Measurements from ENCODE around the gene AR. TPM values are rescaled to one million over a fixed set of nuclear protein-coding genes. Genes with fewer than 3 reads are reported as not detected.

Gene AR
- total and polyA plus RNA-seq, 10 of the 15 experiments (the other 5 are each of a cell fraction or from before 2014, with no cell fraction given) = 0.07 to 0.09 (median 0.08) TPM; not detected in 7

- SMC1A ChIA-PET (ENCODE audit: uncharacterized antibody, unreplicated experiment) = no interaction called here
- Histone ChIP-seq H3K4me3 (no peak overlapping the region), H3K4me1 (ENCODE audit: control insufficient read depth, insufficient read depth, low read length) (no peaks in the 10 kb centered on the region), H3K27me3 (replicated peaks in 1 of 2; ENCODE audit: control insufficient read depth in 2 of 2, insufficient read depth in 2 of 2, low read length in 1 of 2) (no peaks in the 10 kb centered on the region), H3K79me2 (ENCODE audit: control insufficient read depth, insufficient read depth, low read length) (no peaks in the 10 kb centered on the region), H2AFZ (ENCODE audit: control insufficient read depth, low read depth, low read length) (no peak overlapping the region), H3K36me3 (ENCODE audit: control insufficient read depth in 2 of 2, insufficient read depth in 2 of 2, low read length in 1 of 2) (no peaks in the 10 kb centered on the region), H3K4me2 (ENCODE audit: control insufficient read depth, insufficient read depth) (no peak overlapping the region), H4K20me1 (ENCODE audit: control insufficient read depth, insufficient read depth) (no peaks in the 10 kb centered on the region), H3K9ac (ENCODE audit: control insufficient read depth, insufficient read depth, low read length) (no peak overlapping the region), H3K27ac (ENCODE audit: control insufficient read depth, insufficient read depth) (no peak overlapping the region), H3K9me3 (replicated peaks; ENCODE audit: control insufficient read depth, insufficient read depth, low read length) (no peaks in the 10 kb centered on the region; the same call in 2 of the 3 replicates)
- ATAC-seq = no peak
- RAD21 ChIA-PET (ENCODE audit: unreplicated experiment) = no interaction called here
- in situ Hi-C loops (cut with MboI) = no loop called here
- no peak for DNase-seq (ENCODE audit: low read depth, low spot score)
- CTCF ChIA-PET = no interaction called here
- BruUV-seq (replicated peaks) = no TSS peak
- 30% methylated on average over 1 of the region's 1 CpG for WGBS (ENCODE audit: insufficient coverage, insufficient replicate concordance, low lambda C conversion rate, missing lambda C conversion rate)
- intact Hi-C loops (cut with micrococcal nuclease; ENCODE audit: unreplicated experiment) = no loop called here
- no peak for FAIRE-seq
- POLR2A ChIA-PET = no interaction called here
- TF ChIP-seq SIX5 (IDR thresholded peaks at IDR 0.05; ENCODE audit: low read depth, low read length, severe bottlenecking) = no peak
- no peak for TF ChIP-seq FOXK2 (IDR thresholded peaks at IDR 0.05)
- TF ChIP-seq TAF1 (IDR thresholded peaks at IDR 0.05; ENCODE audit: borderline replicate concordance, low read depth, low read length) = no peak
- TF ChIP-seq CTCF (IDR thresholded peaks at IDR 0.05 in 2 of 3, conservative IDR thresholded peaks at IDR 0.05 in 1 of 3; ENCODE audit: control insufficient read depth in 2 of 3, extremely low read depth in 1 of 3, insufficient read depth in 1 of 3, low read depth in 3 of 3, low read length in 3 of 3) = no peak
- TF ChIP-seq CUX1 (IDR thresholded peaks at IDR 0.05; ENCODE audit: insufficient replicate concordance, low read depth, low read length) = no peak
- no peak for TF ChIP-seq SMAD1 (IDR thresholded peaks at IDR 0.05; ENCODE audit: low read depth, partially characterized antibody)
- no peak for TF ChIP-seq ZSCAN29 (IDR thresholded peaks at IDR 0.05)
- TF ChIP-seq HCFC1 (IDR thresholded peaks at IDR 0.05; ENCODE audit: low read length) = no peak
- no peak for TF ChIP-seq STAT1 (conservative IDR thresholded peaks at IDR 0.05)
- TF ChIP-seq SKIL (IDR thresholded peaks at IDR 0.05; ENCODE audit: low read depth, poor library complexity, severe bottlenecking) = no peak
- no peak for TF ChIP-seq RB1 (IDR thresholded peaks at IDR 0.05; ENCODE audit: borderline replicate concordance)
- no peak for TF ChIP-seq CREB1 (IDR thresholded peaks at IDR 0.05; ENCODE audit: low read depth)
- TF ChIP-seq KAT2A (conservative IDR thresholded peaks at IDR 0.05; ENCODE audit: control insufficient read depth, low read depth, low read length) = no peak
- no peak for TF ChIP-seq PKNOX1 (IDR thresholded peaks at IDR 0.05)
Measured at GRCh38 chrX:67614423-67614822, 70.6 kb downstream of the AR start.

Data from GM12878 (cell line).